Measurements from ENCODE around the gene ST7.

- TF ChIP-seq CREB5 (CRISPR knock-in tag; IDR thresholded peaks at IDR 0.05; ENCODE audit: low read depth) (no peak), ZFP30 (CRISPR knock-in tag; IDR thresholded peaks at IDR 0.05) (no peak), ZNF565 (CRISPR knock-in tag; conservative IDR thresholded peaks at IDR 0.05; ENCODE audit: low read depth) (no peak), CSDC2 (CRISPR knock-in tag; IDR thresholded peaks at IDR 0.05) (no peak), ZC3H10 (CRISPR knock-in tag; IDR thresholded peaks at IDR 0.05) (no peak), ARNTL (CRISPR knock-in tag; IDR thresholded peaks at IDR 0.05; ENCODE audit: borderline replicate concordance, low read depth) (no peak), BACH2 (CRISPR knock-in tag; IDR thresholded peaks at IDR 0.05; ENCODE audit: borderline replicate concordance) (no peak), ZNF8 (CRISPR knock-in tag; IDR thresholded peaks at IDR 0.05) (peak; percentile 98), PATZ1 (CRISPR knock-in tag; IDR thresholded peaks at IDR 0.05; ENCODE audit: borderline replicate concordance) (no peak)
- TF ChIP-seq, protein P1, sequence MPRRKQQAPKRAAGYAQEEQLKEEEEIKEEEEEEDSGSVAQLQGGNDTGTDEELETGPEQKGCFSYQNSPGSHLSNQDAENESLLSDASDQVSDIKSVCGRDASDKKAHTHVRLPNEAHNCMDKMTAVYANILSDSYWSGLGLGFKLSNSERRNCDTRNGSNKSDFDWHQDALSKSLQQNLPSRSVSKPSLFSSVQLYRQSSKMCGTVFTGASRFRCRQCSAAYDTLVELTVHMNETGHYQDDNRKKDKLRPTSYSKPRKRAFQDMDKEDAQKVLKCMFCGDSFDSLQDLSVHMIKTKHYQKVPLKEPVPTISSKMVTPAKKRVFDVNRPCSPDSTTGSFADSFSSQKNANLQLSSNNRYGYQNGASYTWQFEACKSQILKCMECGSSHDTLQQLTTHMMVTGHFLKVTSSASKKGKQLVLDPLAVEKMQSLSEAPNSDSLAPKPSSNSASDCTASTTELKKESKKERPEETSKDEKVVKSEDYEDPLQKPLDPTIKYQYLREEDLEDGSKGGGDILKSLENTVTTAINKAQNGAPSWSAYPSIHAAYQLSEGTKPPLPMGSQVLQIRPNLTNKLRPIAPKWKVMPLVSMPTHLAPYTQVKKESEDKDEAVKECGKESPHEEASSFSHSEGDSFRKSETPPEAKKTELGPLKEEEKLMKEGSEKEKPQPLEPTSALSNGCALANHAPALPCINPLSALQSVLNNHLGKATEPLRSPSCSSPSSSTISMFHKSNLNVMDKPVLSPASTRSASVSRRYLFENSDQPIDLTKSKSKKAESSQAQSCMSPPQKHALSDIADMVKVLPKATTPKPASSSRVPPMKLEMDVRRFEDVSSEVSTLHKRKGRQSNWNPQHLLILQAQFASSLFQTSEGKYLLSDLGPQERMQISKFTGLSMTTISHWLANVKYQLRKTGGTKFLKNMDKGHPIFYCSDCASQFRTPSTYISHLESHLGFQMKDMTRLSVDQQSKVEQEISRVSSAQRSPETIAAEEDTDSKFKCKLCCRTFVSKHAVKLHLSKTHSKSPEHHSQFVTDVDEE (CRISPR knock-in tag; IDR thresholded peaks at IDR 0.05), result no peak
Measured at GRCh38 chr7:116912269-116912909, 40.9 kb upstream of the ST7 start.

Data from SK-N-SH treated with all-trans-retinoic acid at 6 μM for 48 hours (cell line).